GM12878 (cell line): ENCODE results near the gene GUK1. TPM values are rescaled to one million over a fixed set of nuclear protein-coding genes. Genes with fewer than 3 reads are reported as not detected.
A peak's percentile ranks its signal among the peaks of the same experiment; 100 is the strongest.

Experiments used
- DPF2 ChIP-seq: fragments of 450-650 bp; IDR thresholded peaks from 2 replicates; pipeline ENCODE4 v1.6.1; 2017; ENCODE audit warnings: mild to moderate bottlenecking
- E2F4 ChIP-seq: IDR thresholded peaks from 2 replicates; pipeline ENCODE4 v1.6.1; 2012; ENCODE audit warnings: low read depth, low read length, improper control_type of control experiment
- E2F8 ChIP-seq: fragments of 450-650 bp; IDR thresholded peaks from 2 replicates; pipeline ENCODE4 v1.6.1; 2018; ENCODE audit warnings: mild to moderate bottlenecking, low read depth, moderate library complexity; ENCODE audit not compliant: partially characterized antibody
- ELK1 ChIP-seq: IDR thresholded peaks from 2 replicates; pipeline ENCODE4 v1.6.1; 2012; ENCODE audit warnings: low read depth, low read length, improper control_type of control experiment
- MEF2B ChIP-seq: fragments of 450-650 bp; IDR thresholded peaks from 2 replicates; pipeline ENCODE4 v1.6.1; 2018; ENCODE audit warnings: mild to moderate bottlenecking, moderate library complexity; ENCODE audit not compliant: partially characterized antibody, poor library complexity, severe bottlenecking
- PML ChIP-seq: IDR thresholded peaks from 2 replicates; pipeline ENCODE4 v1.6.1; 2012; ENCODE audit warnings: low read length, inconsistent platforms
- POLR2AphosphoS5 ChIP-seq: IDR thresholded peaks from 2 replicates; pipeline ENCODE4 v1.6.1; 2011; ENCODE audit warnings: mild to moderate bottlenecking, low read length, inconsistent platforms
- STAT3 ChIP-seq: IDR thresholded peaks from 2 replicates; pipeline ENCODE4 v1.6.1; 2011; ENCODE audit warnings: low read depth, low read length, improper control_type of control experiment
- SUZ12 ChIP-seq: fragments of 200-600 bp; sonication (generic); IDR thresholded peaks from one replicate; pipeline ENCODE4 v1.6.1; 2018; ENCODE audit warnings: antibody characterized with exemption, mild to moderate bottlenecking; ENCODE audit not compliant: unreplicated experiment
- polyA plus RNA-seq, 11 experiments: library from polyadenylated mRNA; depleted of rRNA in 4 of 11; unstranded in 6 of 11; stranded (reverse) in 5 of 11; fragments of >200 nt; fragmentation: Nextera tagmentation in 4 of 11; fragmentation: Illumina TruSeq in 1 of 11; extraction: Ambion mirVana in 4 of 11; extraction: Trizol in 1 of 11; gene quantifications; 1 replicate in 1 of 11; 2 replicates in 10 of 11; pipeline versions ENCODE4 v1.2.1 to v1.2.3, GENCODE V29; 2011 to 2016; ENCODE audit warnings: inconsistent platforms in 2 of 11, missing spikeins in 2 of 11, low read depth in 1 of 11
- total RNA-seq, 4 experiments: library from RNA; depleted of rRNA in 3 of 4; stranded (reverse); fragments of >200 nt in 3 of 4; fragmentation: Illumina TruSeq in 1 of 4; extraction: Trizol in 1 of 4; gene quantifications; 2 replicates each; pipeline versions ENCODE4 v1.2.1 to v1.2.3, GENCODE V29; 2013 to 2021
- TF ChIP-seq, protein P1 (sequence below): IDR thresholded peaks from 2 replicates; pipeline ENCODE4 v1.6.1; 2011; ENCODE audit warnings: low read depth, mild to moderate bottlenecking, low read length, moderate library complexity, borderline replicate concordance; ENCODE audit errors: extremely low read depth

Gene GUK1
- total and polyA plus RNA-seq, 10 of the 15 experiments (the other 5 are each of a cell fraction or from before 2014, with no cell fraction given) = 6.3 to 357 (median 203) TPM

GRCh38 chr1:228165372-228166169 is 25.5 kb downstream of the GUK1 start, which contains the start of gene IBA57 (continued):
- TF ChIP-seq, protein P1, sequence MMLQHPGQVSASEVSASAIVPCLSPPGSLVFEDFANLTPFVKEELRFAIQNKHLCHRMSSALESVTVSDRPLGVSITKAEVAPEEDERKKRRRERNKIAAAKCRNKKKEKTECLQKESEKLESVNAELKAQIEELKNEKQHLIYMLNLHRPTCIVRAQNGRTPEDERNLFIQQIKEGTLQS = 0 out of 2 replicates have a peak, but pooled peaks have one; percentile 34
- TF ChIP-seq E2F4 (no peak; the same call in 1 of the 2 replicates), MEF2B (no peak), DPF2 (peak; percentile 90), POLR2AphosphoS5 (peak; percentile 96), SUZ12 (no peak), E2F8 (no peak), PML (peak; percentile 56; the same call in 1 of the 2 replicates), STAT3 (no peak), ELK1 (peak; percentile 88)
